WTC11 (cell line): Measurements from ENCODE around the gene KRAS. TPM values are rescaled to one million over a fixed set of nuclear protein-coding genes. Genes with fewer than 3 reads are reported as not detected.

Experiments used
- ATAC-seq: fragments of 200-7000 bp; cut with Tn5 transposase; 2 replicates; pipeline ENCODE4 v1.10.0; 2021; ENCODE audit warnings: mild to moderate bottlenecking, moderate library complexity
- CTCF ChIA-PET: fragments of 300-600 bp; sonication (Branson Sonifier 250); formaldehyde crosslinking; loops from one replicate; lab custom pipeline; 2021; ENCODE audit warnings: antibody characterized with exemption; lab: Charles Lee
- POLR2A ChIA-PET: fragments of 350-600 bp; sonication (Branson Sonifier 250); formaldehyde crosslinking; loops from one replicate; lab custom pipeline; 2021; ENCODE audit warnings: antibody characterized with exemption; lab: Charles Lee
- DNase-seq: peaks from one replicate; pipeline ENCODE4 v3.0.0; 2021; ENCODE audit warnings: low spot score
- H3K27ac Mint-ChIP-seq: 2 replicates; pipeline ENCODE4 v1.8.0; 2021; ENCODE audit warnings: mixed read lengths
- H3K27me3 Mint-ChIP-seq: 2 replicates; pipeline ENCODE4 v1.8.0; 2021; ENCODE audit warnings: low read depth, mild to moderate bottlenecking, moderate library complexity, mixed read lengths
- H3K36me3 Mint-ChIP-seq: 2 replicates; pipeline ENCODE4 v1.8.0; 2021; ENCODE audit warnings: mixed read lengths
- H3K4me1 Mint-ChIP-seq: 2 replicates; pipeline ENCODE4 v1.8.0; 2022; ENCODE audit warnings: mixed read lengths
- H3K4me3 Mint-ChIP-seq: 2 replicates; pipeline ENCODE4 v1.8.0; 2021; ENCODE audit warnings: mild to moderate bottlenecking, moderate library complexity, mixed read lengths
- H3K9me3 Mint-ChIP-seq: 2 replicates; pipeline ENCODE4 v1.8.0; 2021; ENCODE audit warnings: mixed read lengths
- AFF4 ChIP-seq: sonication (generic); formaldehyde crosslinking; IDR thresholded peaks from 2 replicates; pipeline ENCODE4 v1.8.1; 2023; ENCODE audit warnings: mild to moderate bottlenecking, missing genetic modification reagents, borderline replicate concordance
- ETV6 ChIP-seq: sonication (generic); formaldehyde crosslinking; IDR thresholded peaks from 2 replicates; pipeline ENCODE4 v1.8.1; 2022; ENCODE audit warnings: mild to moderate bottlenecking, missing genetic modification reagents
- FOXP1 ChIP-seq: sonication (generic); formaldehyde crosslinking; IDR thresholded peaks from 2 replicates; pipeline ENCODE4 v1.8.0; 2022; ENCODE audit warnings: missing genetic modification reagents, mild to moderate bottlenecking, moderate library complexity, borderline replicate concordance
- HMGA2 ChIP-seq: fragments of 250-450 bp; sonication (Bioruptor Pico); IDR thresholded peaks from 2 replicates; pipeline ENCODE4 v1.4.0; 2021; ENCODE audit warnings: mild to moderate bottlenecking, moderate library complexity
- IRF2 ChIP-seq: sonication (generic); formaldehyde crosslinking; IDR thresholded peaks from 2 replicates; pipeline ENCODE4 v1.8.0; 2022; ENCODE audit warnings: low read depth, missing genetic modification reagents, borderline replicate concordance
- KAT7 ChIP-seq: sonication (generic); formaldehyde crosslinking; IDR thresholded peaks from 2 replicates; pipeline ENCODE4 v1.8.1; 2023; ENCODE audit warnings: missing genetic modification reagents, mild to moderate bottlenecking, borderline replicate concordance
- MXD4 ChIP-seq: fragments of 250-450 bp; sonication (Bioruptor Pico); IDR thresholded peaks from 2 replicates; pipeline ENCODE4 v1.8.0; 2021; ENCODE audit warnings: mild to moderate bottlenecking, moderate library complexity, borderline replicate concordance
- NFYB ChIP-seq: sonication (generic); formaldehyde crosslinking; conservative IDR thresholded peaks from 2 replicates; pipeline ENCODE4 v1.8.0; 2022; ENCODE audit warnings: low read depth, missing genetic modification reagents
- RELA ChIP-seq: sonication (generic); formaldehyde crosslinking; IDR thresholded peaks from 2 replicates; pipeline ENCODE4 v1.8.1; 2022; ENCODE audit warnings: missing genetic modification reagents, mild to moderate bottlenecking, borderline replicate concordance
- TP53 ChIP-seq: sonication (generic); formaldehyde crosslinking; IDR thresholded peaks from 2 replicates; pipeline ENCODE4 v1.8.1; 2023; ENCODE audit warnings: mild to moderate bottlenecking, missing genetic modification reagents
- ZNF416 ChIP-seq: fragments of 250-450 bp; sonication (Bioruptor Pico); IDR thresholded peaks from 2 replicates; pipeline ENCODE4 v1.9.0; 2021; ENCODE audit warnings: mild to moderate bottlenecking, inconsistent platforms
- ZNF425 ChIP-seq: fragments of 250-450 bp; sonication (Bioruptor Pico); conservative IDR thresholded peaks from 2 replicates; pipeline ENCODE4 v1.9.0; 2021; ENCODE audit warnings: mild to moderate bottlenecking
- total RNA-seq: library from RNA; stranded (reverse); gene quantifications from 3 replicates; pipeline ENCODE4 v1.2.3, GENCODE V29; 2021
- TF ChIP-seq, protein P1 (sequence below): sonication (generic); formaldehyde crosslinking; IDR thresholded peaks from 2 replicates; pipeline ENCODE4 v1.8.1; 2022; ENCODE audit warnings: mild to moderate bottlenecking, missing genetic modification reagents, moderate library complexity, borderline replicate concordance
- TF ChIP-seq, protein P2 (sequence below): fragments of 250-450 bp; sonication (Bioruptor Pico); IDR thresholded peaks from 2 replicates; pipeline ENCODE4 v1.9.0; 2021; ENCODE audit warnings: mild to moderate bottlenecking
- TF ChIP-seq, protein P3 (sequence below): fragments of 250-450 bp; sonication (Bioruptor Pico); IDR thresholded peaks from 2 replicates; pipeline ENCODE4 v1.9.0; 2021; ENCODE audit warnings: mild to moderate bottlenecking

Gene KRAS
- total RNA-seq, 1 experiment from 2014 or later = 66.2 TPM

GRCh38 chr12:25195056-25195971, 55.4 kb downstream of the KRAS start, which contains the start of the genes DNAI7 and ETFRF1 (continued):
- TF ChIP-seq, protein P1, sequence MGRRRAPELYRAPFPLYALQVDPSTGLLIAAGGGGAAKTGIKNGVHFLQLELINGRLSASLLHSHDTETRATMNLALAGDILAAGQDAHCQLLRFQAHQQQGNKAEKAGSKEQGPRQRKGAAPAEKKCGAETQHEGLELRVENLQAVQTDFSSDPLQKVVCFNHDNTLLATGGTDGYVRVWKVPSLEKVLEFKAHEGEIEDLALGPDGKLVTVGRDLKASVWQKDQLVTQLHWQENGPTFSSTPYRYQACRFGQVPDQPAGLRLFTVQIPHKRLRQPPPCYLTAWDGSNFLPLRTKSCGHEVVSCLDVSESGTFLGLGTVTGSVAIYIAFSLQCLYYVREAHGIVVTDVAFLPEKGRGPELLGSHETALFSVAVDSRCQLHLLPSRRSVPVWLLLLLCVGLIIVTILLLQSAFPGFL (CRISPR knock-in tag) = no peak
- TF ChIP-seq AFF4 (CRISPR knock-in tag) (no peak), FOXP1 (CRISPR knock-in tag) (peak; percentile 65), KAT7 (CRISPR knock-in tag) (no peak)
- TF ChIP-seq, protein P2, sequence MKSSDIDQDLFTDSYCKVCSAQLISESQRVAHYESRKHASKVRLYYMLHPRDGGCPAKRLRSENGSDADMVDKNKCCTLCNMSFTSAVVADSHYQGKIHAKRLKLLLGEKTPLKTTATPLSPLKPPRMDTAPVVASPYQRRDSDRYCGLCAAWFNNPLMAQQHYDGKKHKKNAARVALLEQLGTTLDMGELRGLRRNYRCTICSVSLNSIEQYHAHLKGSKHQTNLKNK (CRISPR knock-in tag) = no peak

DNA sequence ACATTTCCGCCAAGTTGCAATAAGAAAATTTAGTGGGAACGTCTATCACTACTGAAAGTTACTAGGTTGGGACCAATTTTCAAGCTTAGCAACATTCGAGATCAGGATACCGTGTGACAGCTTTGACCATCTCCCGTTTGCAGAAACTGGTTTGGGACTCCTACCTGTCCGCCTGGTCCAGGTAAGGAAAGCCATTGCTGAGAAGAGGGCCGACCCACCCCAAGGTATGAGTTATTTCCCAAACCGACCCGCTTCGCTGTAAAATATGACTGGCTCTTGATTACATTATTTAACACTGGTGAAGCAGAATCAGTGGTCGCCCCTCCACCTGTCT, 56.0 kb downstream of the KRAS start:
- H3K27ac Mint-ChIP-seq = 0 out of 2 replicates have a peak overlapping the region, but pooled peaks have one; percentile 43
- CTCF ChIA-PET = interaction anchor here (0.6 to 1.6 kb wide), 5 partner anchors 40 to 853 kb away, joined by 3 to 13 read pairs (median 4); no protein-coding TSS in a partner anchor
- TF ChIP-seq FOXP1 (CRISPR knock-in tag) (no peak), ZNF416 (no peak), MXD4 (CRISPR knock-in tag) (no peak), NFYB (CRISPR knock-in tag) (no peak), RELA (no peak), IRF2 (CRISPR knock-in tag) (no peak), ZNF425 (CRISPR knock-in tag) (no peak)
- TF ChIP-seq, protein P2 (CRISPR knock-in tag) = no peak
- TF ChIP-seq, all 79 proteins: peak for 0
- ATAC-seq = peak; percentile 31
- peak overlapping the region; percentile 93 for H3K4me3 Mint-ChIP-seq
- H3K9me3 Mint-ChIP-seq = no peaks in the 10 kb centered on the region
- H3K4me1 Mint-ChIP-seq = peaks cover 11% of the 10 kb centered on the region
- no peak for DNase-seq
- POLR2A ChIA-PET = interaction anchor here (0.5 to 1.5 kb wide), 8 partner anchors 9 to 193 kb away, joined by 3 to 8 read pairs (median 4); partner anchors contain the start of gene KRAS
- no peaks in the 10 kb centered on the region for H3K36me3 Mint-ChIP-seq
- H3K27me3 Mint-ChIP-seq = no peaks in the 10 kb centered on the region

DNA sequence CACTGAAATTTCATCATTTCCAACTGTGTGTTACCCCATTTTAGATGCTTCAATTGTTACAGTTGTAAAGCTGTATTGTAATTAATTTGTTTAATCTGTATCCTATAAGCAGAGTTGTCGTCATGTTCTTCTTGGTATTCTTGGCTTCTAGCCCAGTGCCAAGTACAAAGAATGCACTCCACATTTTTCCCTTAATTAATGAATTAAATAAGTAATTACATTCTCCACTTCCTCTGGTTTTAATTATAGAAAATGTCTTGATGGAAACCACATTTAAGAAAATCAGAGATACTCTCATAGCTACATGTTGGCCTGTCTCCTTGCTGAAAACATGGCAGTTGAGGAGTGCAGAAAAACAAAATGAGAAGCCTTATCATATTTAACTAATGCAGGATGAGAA, 56.5 kb downstream of the KRAS start:
- H3K4me1 Mint-ChIP-seq = peaks cover 11% of the 10 kb centered on the region
- no peak for ATAC-seq
- peak overlapping the region; percentile 93 for H3K4me3 Mint-ChIP-seq
- no peaks in the 10 kb centered on the region for H3K9me3 Mint-ChIP-seq
- H3K27ac Mint-ChIP-seq = no peak overlapping the region
- CTCF ChIA-PET = interaction anchor here (1.4 to 1.6 kb wide), 3 partner anchors 191 to 854 kb away, joined by 3 to 13 read pairs (median 6); no protein-coding TSS in a partner anchor
- TF ChIP-seq, protein P3, sequence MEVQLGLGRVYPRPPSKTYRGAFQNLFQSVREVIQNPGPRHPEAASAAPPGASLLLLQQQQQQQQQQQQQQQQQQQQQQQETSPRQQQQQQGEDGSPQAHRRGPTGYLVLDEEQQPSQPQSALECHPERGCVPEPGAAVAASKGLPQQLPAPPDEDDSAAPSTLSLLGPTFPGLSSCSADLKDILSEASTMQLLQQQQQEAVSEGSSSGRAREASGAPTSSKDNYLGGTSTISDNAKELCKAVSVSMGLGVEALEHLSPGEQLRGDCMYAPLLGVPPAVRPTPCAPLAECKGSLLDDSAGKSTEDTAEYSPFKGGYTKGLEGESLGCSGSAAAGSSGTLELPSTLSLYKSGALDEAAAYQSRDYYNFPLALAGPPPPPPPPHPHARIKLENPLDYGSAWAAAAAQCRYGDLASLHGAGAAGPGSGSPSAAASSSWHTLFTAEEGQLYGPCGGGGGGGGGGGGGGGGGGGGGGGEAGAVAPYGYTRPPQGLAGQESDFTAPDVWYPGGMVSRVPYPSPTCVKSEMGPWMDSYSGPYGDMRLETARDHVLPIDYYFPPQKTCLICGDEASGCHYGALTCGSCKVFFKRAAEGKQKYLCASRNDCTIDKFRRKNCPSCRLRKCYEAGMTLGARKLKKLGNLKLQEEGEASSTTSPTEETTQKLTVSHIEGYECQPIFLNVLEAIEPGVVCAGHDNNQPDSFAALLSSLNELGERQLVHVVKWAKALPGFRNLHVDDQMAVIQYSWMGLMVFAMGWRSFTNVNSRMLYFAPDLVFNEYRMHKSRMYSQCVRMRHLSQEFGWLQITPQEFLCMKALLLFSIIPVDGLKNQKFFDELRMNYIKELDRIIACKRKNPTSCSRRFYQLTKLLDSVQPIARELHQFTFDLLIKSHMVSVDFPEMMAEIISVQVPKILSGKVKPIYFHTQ (CRISPR knock-in tag) = no peak
- no peak for TF ChIP-seq ETV6 (CRISPR knock-in tag)
- no peak for TF ChIP-seq HMGA2 (CRISPR knock-in tag)
- TF ChIP-seq, protein P2 (CRISPR knock-in tag) = no peak
- no peak for TF ChIP-seq IRF2 (CRISPR knock-in tag)
- TF ChIP-seq TP53 (CRISPR knock-in tag) = no peak
- TF ChIP-seq, all 79 proteins: peak for 0
- Mint-ChIP-seq H3K27me3 (no peaks in the 10 kb centered on the region), H3K36me3 (no peaks in the 10 kb centered on the region)
- DNase-seq = no peak
- POLR2A ChIA-PET = interaction anchor here (0.9 to 1.5 kb wide), 3 partner anchors 10 to 14 kb away, joined by 3 to 5 read pairs (median 3); no protein-coding TSS in a partner anchor
